Thyroid gland (tissue), 4 donors: ENCODE results near the gene NUP188.

Experiments used
- POLR2A ChIP-seq, 2 donors: fragments of 450-650 bp; IDR thresholded peaks; one replicate each; pipeline ENCODE4 v1.6.1; 2017; ENCODE audit warnings: antibody characterized with exemption in 2 of 2, mild to moderate bottlenecking in 2 of 2, moderate library complexity in 1 of 2
- TF ChIP-seq, protein P1 (sequence below), 6 experiments: fragments of 200-600 bp in 3 of 6; fragments of 450-650 bp in 3 of 6; sonication (generic) in 3 of 6; IDR thresholded peaks; one replicate each; pipeline ENCODE4 v1.5.1; 2016 to 2019; ENCODE audit warnings: antibody characterized with exemption in 6 of 6, mild to moderate bottlenecking in 2 of 6, inconsistent platforms in 1 of 6, moderate library complexity in 1 of 6

- TF ChIP-seq, protein P1, sequence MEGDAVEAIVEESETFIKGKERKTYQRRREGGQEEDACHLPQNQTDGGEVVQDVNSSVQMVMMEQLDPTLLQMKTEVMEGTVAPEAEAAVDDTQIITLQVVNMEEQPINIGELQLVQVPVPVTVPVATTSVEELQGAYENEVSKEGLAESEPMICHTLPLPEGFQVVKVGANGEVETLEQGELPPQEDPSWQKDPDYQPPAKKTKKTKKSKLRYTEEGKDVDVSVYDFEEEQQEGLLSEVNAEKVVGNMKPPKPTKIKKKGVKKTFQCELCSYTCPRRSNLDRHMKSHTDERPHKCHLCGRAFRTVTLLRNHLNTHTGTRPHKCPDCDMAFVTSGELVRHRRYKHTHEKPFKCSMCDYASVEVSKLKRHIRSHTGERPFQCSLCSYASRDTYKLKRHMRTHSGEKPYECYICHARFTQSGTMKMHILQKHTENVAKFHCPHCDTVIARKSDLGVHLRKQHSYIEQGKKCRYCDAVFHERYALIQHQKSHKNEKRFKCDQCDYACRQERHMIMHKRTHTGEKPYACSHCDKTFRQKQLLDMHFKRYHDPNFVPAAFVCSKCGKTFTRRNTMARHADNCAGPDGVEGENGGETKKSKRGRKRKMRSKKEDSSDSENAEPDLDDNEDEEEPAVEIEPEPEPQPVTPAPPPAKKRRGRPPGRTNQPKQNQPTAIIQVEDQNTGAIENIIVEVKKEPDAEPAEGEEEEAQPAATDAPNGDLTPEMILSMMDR (IDR thresholded peaks at IDR 0.05) = no peak
- TF ChIP-seq POLR2A (IDR thresholded peaks at IDR 0.05) = no peak
Measured at GRCh38 chr9:129013674-129014073, 66.2 kb downstream of the NUP188 start.
